HepG2 (cell line): ENCODE data around the gene UGGT1. TPM values are rescaled to one million over a fixed set of nuclear protein-coding genes. Genes with fewer than 3 reads are reported as not detected.

Experiments
- ARID5B ChIP-seq: IDR thresholded peaks from 2 replicates; pipeline ENCODE4 v1.4.0; 2020; ENCODE audit warnings: mild to moderate bottlenecking, missing genetic modification reagents
- CENPBD1 ChIP-seq: sonication (generic); formaldehyde crosslinking; IDR thresholded peaks from 2 replicates; pipeline ENCODE4 v1.8.0; 2022; ENCODE audit warnings: missing genetic modification reagents, low read depth, mild to moderate bottlenecking, borderline replicate concordance
- CHD4 ChIP-seq: fragments of 200-600 bp; sonication (generic); IDR thresholded peaks from 2 replicates; pipeline ENCODE4 v1.7.0; 2017; ENCODE audit warnings: mild to moderate bottlenecking, low read length, borderline replicate concordance
- ERF ChIP-seq: IDR thresholded peaks from 2 replicates; pipeline ENCODE4 v1.6.1; 2018; ENCODE audit warnings: missing biosample characterization, missing genetic modification reagents
- ESRRA ChIP-seq: sonication (generic); formaldehyde crosslinking; IDR thresholded peaks from 2 replicates; pipeline ENCODE4 v1.5.1; 2020; ENCODE audit warnings: mild to moderate bottlenecking, low read depth, missing genetic modification reagents
- FLYWCH1 ChIP-seq: sonication (generic); formaldehyde crosslinking; IDR thresholded peaks from 2 replicates; pipeline ENCODE4 v1.8.1; 2023; ENCODE audit warnings: mild to moderate bottlenecking, missing genetic modification reagents
- FOXO1 ChIP-seq: sonication (generic); formaldehyde crosslinking; IDR thresholded peaks from 2 replicates; pipeline ENCODE4 v1.4.0; 2020; ENCODE audit warnings: missing genetic modification reagents
- GATA4 ChIP-seq: sonication (generic); IDR thresholded peaks from 2 replicates; pipeline ENCODE4 v1.6.1; 2016; ENCODE audit warnings: antibody characterized with exemption, low read depth, borderline replicate concordance
- GATAD2A ChIP-seq: IDR thresholded peaks from 2 replicates; pipeline ENCODE4 v1.6.1; 2016
- HDAC2 ChIP-seq: sonication (generic); formaldehyde crosslinking; IDR thresholded peaks from 2 replicates; pipeline ENCODE4 v1.4.0; 2020; ENCODE audit warnings: missing genetic modification reagents
- HNRNPLL ChIP-seq: fragments of 200-400 bp; formaldehyde crosslinking; IDR thresholded peaks from 2 replicates; pipeline ENCODE4 v1.6.1; 2017; ENCODE audit warnings: mild to moderate bottlenecking, low read depth, low read length; ENCODE audit not compliant: poor library complexity, severe bottlenecking
- MLLT10 ChIP-seq: sonication (generic); formaldehyde crosslinking; IDR thresholded peaks from 2 replicates; pipeline ENCODE4 v1.4.0; 2020; ENCODE audit warnings: missing genetic modification reagents
- SIN3B ChIP-seq: fragments of 150-350 bp; IDR thresholded peaks from 2 replicates; pipeline ENCODE4 v1.6.1; 2014; ENCODE audit warnings: low read length
- SMARCC2 ChIP-seq: fragments of 450-650 bp; IDR thresholded peaks from 2 replicates; pipeline ENCODE4 v1.6.1; 2017; ENCODE audit warnings: antibody characterized with exemption, mild to moderate bottlenecking
- SOX13 ChIP-seq, 3 experiments: fragments of 450-650 bp in 1 of 3; sonication (generic) in 1 of 3; formaldehyde crosslinking in 1 of 3; IDR thresholded peaks in 2 of 3; conservative IDR thresholded peaks in 1 of 3; 2 replicates each; pipeline versions ENCODE4 v1.5.0 to v1.6.1; 2016 to 2020; ENCODE audit warnings: antibody characterized with exemption in 1 of 3, mild to moderate bottlenecking in 1 of 3, missing compliant biosample characterization in 1 of 3, missing genetic modification reagents in 1 of 3, moderate library complexity in 1 of 3
- TARDBP ChIP-seq: sonication (generic); formaldehyde crosslinking; IDR thresholded peaks from 2 replicates; pipeline ENCODE4 v1.8.0; 2022; ENCODE audit warnings: mild to moderate bottlenecking, missing genetic modification reagents
- TBL1XR1 ChIP-seq: fragments of 150-350 bp; IDR thresholded peaks from 2 replicates; pipeline ENCODE4 v1.6.1; 2014; ENCODE audit warnings: borderline replicate concordance, low read length; ENCODE audit not compliant: partially characterized antibody
- TBX2 ChIP-seq: sonication (generic); formaldehyde crosslinking; IDR thresholded peaks from 2 replicates; pipeline ENCODE4 v1.5.0; 2020; ENCODE audit warnings: missing genetic modification reagents, mild to moderate bottlenecking, borderline replicate concordance
- ZFP41 ChIP-seq: sonication (generic); formaldehyde crosslinking; IDR thresholded peaks from 2 replicates; pipeline ENCODE4 v1.4.0; 2020; ENCODE audit warnings: mild to moderate bottlenecking, missing genetic modification reagents, borderline replicate concordance
- ZKSCAN5 ChIP-seq: sonication (generic); formaldehyde crosslinking; IDR thresholded peaks from 2 replicates; pipeline ENCODE4 v1.5.1; 2020; ENCODE audit warnings: mild to moderate bottlenecking, missing genetic modification reagents
- ZNF101 ChIP-seq: sonication (generic); formaldehyde crosslinking; IDR thresholded peaks from 2 replicates; pipeline ENCODE4 v1.4.0; 2020; ENCODE audit warnings: mild to moderate bottlenecking, low read depth, missing genetic modification reagents, borderline replicate concordance
- ZNF34 ChIP-seq: sonication (generic); formaldehyde crosslinking; IDR thresholded peaks from 2 replicates; pipeline ENCODE4 v1.4.0; 2020; ENCODE audit warnings: mild to moderate bottlenecking, missing genetic modification reagents, borderline replicate concordance
- ZNF557 ChIP-seq: sonication (generic); formaldehyde crosslinking; IDR thresholded peaks from 2 replicates; pipeline ENCODE4 v1.4.0; 2020; ENCODE audit warnings: missing genetic modification reagents
- ZNF678 ChIP-seq: sonication (generic); formaldehyde crosslinking; IDR thresholded peaks from 2 replicates; pipeline ENCODE4 v1.4.0; 2020; ENCODE audit warnings: mild to moderate bottlenecking, missing genetic modification reagents
- ZNF713 ChIP-seq: sonication (generic); formaldehyde crosslinking; IDR thresholded peaks from 2 replicates; pipeline ENCODE4 v1.4.0; 2020; ENCODE audit warnings: mild to moderate bottlenecking, missing genetic modification reagents
- ZSCAN21 ChIP-seq: sonication (generic); formaldehyde crosslinking; IDR thresholded peaks from 2 replicates; pipeline ENCODE4 v1.8.0; 2022; ENCODE audit warnings: mild to moderate bottlenecking, missing genetic modification reagents, moderate library complexity, borderline replicate concordance
- polyA plus RNA-seq, 8 experiments: library from polyadenylated mRNA; depleted of rRNA in 3 of 8; stranded (reverse) in 7 of 8; unstranded in 1 of 8; fragments of >200 nt; fragmentation: Illumina TruSeq in 4 of 8; extraction: Trizol in 4 of 8; gene quantifications; 2 replicates each; pipeline versions ENCODE4 v1.2.1 to v1.2.3, GENCODE V29; 2011 to 2016; ENCODE audit warnings: low read depth in 4 of 8, missing spikeins in 1 of 8, mixed read lengths in 1 of 8; ENCODE audit not compliant: insufficient read depth in 1 of 8
- total RNA-seq, 5 experiments: library from RNA; depleted of rRNA; stranded (reverse); fragments of >200 nt; fragmentation: Illumina TruSeq; extraction: Trizol; gene quantifications; 2 replicates each; pipeline ENCODE4 v1.2.3, GENCODE V29; 2016; ENCODE audit warnings: low read depth in 1 of 5

UGGT1 gene
- total and polyA plus RNA-seq, 2 of the 13 experiments (the other 11 are each of a cell fraction or from before 2014, with no cell fraction given): 35.8 to 83.2 TPM

GRCh38 chr2:128232965-128233789 lies 142.2 kb downstream of the UGGT1 start (continued):
- TF ChIP-seq TBL1XR1: no peak
- no peak for TF ChIP-seq SIN3B
- peak; percentile 65 for TF ChIP-seq HNRNPLL
- TF ChIP-seq GATAD2A (CRISPR knock-in tag): peak; percentile 81
- TF ChIP-seq ZFP41: peak; percentile 70; the same call in 1 of the 2 replicates
- TF ChIP-seq ZNF101 (CRISPR knock-in tag): peak; percentile 66; the same call in 1 of the 2 replicates
- TF ChIP-seq FOXO1: no peak; the same call in 1 of the 2 replicates
- peak; percentile 86 for TF ChIP-seq TBX2 (CRISPR knock-in tag)
- no peak for TF ChIP-seq MLLT10
- peak; percentile 87; the same call in 1 of the 2 replicates for TF ChIP-seq ESRRA (CRISPR knock-in tag)
- 0 out of 2 replicates have a peak, but pooled peaks have one; percentile 62 for TF ChIP-seq ZNF557 (CRISPR knock-in tag)
- 0 out of 2 replicates have a peak, but pooled peaks have one; percentile 24 for TF ChIP-seq CENPBD1 (CRISPR knock-in tag)
- 0 out of 2 replicates have a peak, but pooled peaks have one; percentile 33 for TF ChIP-seq TARDBP (CRISPR knock-in tag)
- no peak for TF ChIP-seq CHD4
- TF ChIP-seq ZNF34: peak; percentile 83; the same call in 1 of the 2 replicates
- no peak for TF ChIP-seq SOX13 (IDR thresholded peaks at IDR 0.05)
- peak in 1 of 2 experiments; percentile 47; a peak in 1 of 4 replicates for TF ChIP-seq SOX13 (CRISPR knock-in tag; conservative IDR thresholded peaks at IDR 0.05 in 1 of 2, IDR thresholded peaks at IDR 0.05 in 1 of 2)
- peak; percentile 69; the same call in 1 of the 2 replicates for TF ChIP-seq ZSCAN21 (CRISPR knock-in tag)
- TF ChIP-seq FLYWCH1: no peak
- TF ChIP-seq ZKSCAN5 (CRISPR knock-in tag): peak; percentile 76; the same call in 1 of the 2 replicates
- peak; percentile 46 for TF ChIP-seq ERF (CRISPR knock-in tag)
- TF ChIP-seq SMARCC2: no peak
- no peak for TF ChIP-seq GATA4
- peak; percentile 74 for TF ChIP-seq HDAC2 (CRISPR knock-in tag)
- 0 out of 2 replicates have a peak, but pooled peaks have one; percentile 52 for TF ChIP-seq ZNF678 (CRISPR knock-in tag)
- peak; percentile 65 for TF ChIP-seq ARID5B (CRISPR knock-in tag)
- TF ChIP-seq ZNF713 (CRISPR knock-in tag): 0 out of 2 replicates have a peak, but pooled peaks have one; percentile 76
